ENCODE data around the gene C11orf68. TPM values are rescaled to one million over a fixed set of nuclear protein-coding genes. Genes with fewer than 3 reads are reported as not detected.

C11orf68 gene
- total and polyA plus RNA-seq, 2 of the 8 experiments (the other 6 are each of a cell fraction or from before 2014, with no cell fraction given) = 24.0 to 51.2 TPM

DNA sequence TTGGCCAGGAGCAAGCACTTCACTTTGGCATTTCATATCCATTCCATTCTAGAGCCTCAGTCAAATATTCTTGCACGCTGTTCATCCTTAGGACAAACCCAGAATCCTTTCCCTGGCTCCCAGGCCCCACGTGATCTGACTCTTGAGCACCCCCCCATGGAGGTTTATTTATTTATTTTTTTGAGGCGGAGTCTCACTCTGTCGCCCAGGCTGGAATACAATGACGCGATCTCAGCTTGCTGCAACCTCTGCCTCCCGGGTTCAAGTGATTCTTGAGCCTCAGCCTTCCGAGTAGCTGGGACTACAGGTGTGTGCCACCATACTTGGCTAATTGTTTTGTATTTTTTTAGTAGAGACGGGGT lies 13.7 kb upstream of the C11orf68 start:
- FAIRE-seq (no peak), DNase-seq (ENCODE audit: low read depth in 1 of 2, low spot score in 2 of 2) (peak in 1 of 2 experiments; percentile 60)
- H3K4ac ChIP-seq (replicated peaks; ENCODE audit: insufficient read length, low read depth, low read length) = no peak overlapping the region
- ChIA-PET POLR2A (ENCODE audit: partially characterized antibody) (interaction anchor here (0.8 to 2.7 kb wide), 13 partner anchors 9 to 73 kb away, joined by 3 to 12 read pairs (median 6); partner anchors contain the start of genes C11orf68, CCDC85B, CFL1 and FIBP), CTCF (ENCODE audit: partially characterized antibody) (interaction anchor here (0.7 to 2.9 kb wide), 26 partner anchors 8 to 112 kb away, joined by 3 to 19 read pairs (median 6); partner anchors contain the start of genes CCDC85B and FIBP)
- no peak overlapping the region for H3K14ac ChIP-seq (ENCODE audit: insufficient read length)
- no peak overlapping the region for H2BK12ac ChIP-seq (ENCODE audit: low read depth, low read length)
- no peak overlapping the region; the same call in 1 of the 2 replicates for H2AFZ ChIP-seq (ENCODE audit: low read length)
- no peak overlapping the region for H3K56ac ChIP-seq (replicated peaks; ENCODE audit: insufficient read length, low read depth, low read length)
- no peak overlapping the region for H3K4me3 ChIP-seq (ENCODE audit: extremely low read depth in 1 of 4, insufficient read depth in 2 of 4, low read depth in 3 of 4, low read length in 4 of 4)
- no peak overlapping the region; the same call in 1 of the 2 replicates for H2BK5ac ChIP-seq (ENCODE audit: low read depth, low read length)
- H3K27ac ChIP-seq (ENCODE audit: low read depth, low read length) = no peak overlapping the region
- no peaks in the 10 kb centered on the region for H3K27me3 ChIP-seq (replicated peaks in 1 of 4; ENCODE audit: control insufficient read depth in 3 of 4, extremely low read depth in 1 of 4, insufficient read depth in 3 of 4, low read length in 3 of 4)
- no peaks in the 10 kb centered on the region for H3K23me2 ChIP-seq (ENCODE audit: low read depth, low read length)
- H3K79me1 ChIP-seq (ENCODE audit: low read depth, low read length) = no peaks in the 10 kb centered on the region
- no peaks in the 10 kb centered on the region for H4K20me1 ChIP-seq (replicated peaks in 1 of 2; ENCODE audit: control insufficient read depth in 1 of 2, insufficient read depth in 2 of 2, low read length in 2 of 2)
- no peak overlapping the region for H2BK15ac ChIP-seq (ENCODE audit: low read length)
- H3K9me3 ChIP-seq (ENCODE audit: insufficient read depth in 2 of 2, low read depth in 1 of 2, low read length in 1 of 2) = no peaks in the 10 kb centered on the region
- no peak overlapping the region for H2AK5ac ChIP-seq (ENCODE audit: low read depth, low read length)
- no peak overlapping the region for H4K5ac ChIP-seq (ENCODE audit: insufficient read length, low read depth, low read length)
- H3K36me3 ChIP-seq (ENCODE audit: control insufficient read depth in 2 of 4, insufficient read depth in 4 of 4, low read length in 3 of 4) = no peaks in the 10 kb centered on the region
- no peak overlapping the region for H3K23ac ChIP-seq (ENCODE audit: insufficient read length)
- peaks cover 2 to 8% (median 4%) of the 10 kb centered on the region in 4 experiments; a peak in 5 of 7 replicates for H3K4me1 ChIP-seq (replicated peaks in 1 of 4; ENCODE audit: control insufficient read depth in 3 of 4, insufficient read depth in 4 of 4, low read length in 3 of 4)
- H4K8ac ChIP-seq (ENCODE audit: extremely low read depth, insufficient read depth, low read length) = no peak overlapping the region
- 54% methylated on average over 9 of the region's 9 CpGs; no CpG with 5 or more reads in 1 of the 2 experiments for WGBS, 2 experiments (ENCODE audit: extremely low coverage in 1 of 2, insufficient coverage in 1 of 2, insufficient read length in 1 of 2, insufficient replicate concordance in 2 of 2, low coverage in 1 of 2, low lambda C conversion rate in 2 of 2, missing lambda C conversion rate in 1 of 2)
- no peak overlapping the region for H2BK20ac ChIP-seq (ENCODE audit: low read length)
- no peaks in the 10 kb centered on the region for H3K79me2 ChIP-seq (ENCODE audit: control insufficient read depth in 1 of 2, insufficient read depth in 2 of 2, low read length in 2 of 2)
- no peak overlapping the region for H2BK120ac ChIP-seq (replicated peaks; ENCODE audit: low read depth, low read length)
- peak overlapping the region in 1 of 2 experiments; percentile 25; a peak in 1 of 4 replicates for H3K4me2 ChIP-seq (ENCODE audit: insufficient read depth in 1 of 2, low read depth in 2 of 2, low read length in 2 of 2)
- no peak overlapping the region for H3K9ac ChIP-seq (replicated peaks in 1 of 4; ENCODE audit: extremely low read depth in 1 of 4, low read depth in 3 of 4, low read length in 3 of 4)
- no peak overlapping the region for H4K91ac ChIP-seq (replicated peaks; ENCODE audit: insufficient read length, low read length)
- no peak overlapping the region for H3K18ac ChIP-seq (ENCODE audit: extremely low read depth, low read length)
- no peak for TF ChIP-seq PHF8 (conservative IDR thresholded peaks at IDR 0.05; ENCODE audit: low read depth, low read length)
- TF ChIP-seq BRCA1 (IDR thresholded peaks at IDR 0.05; ENCODE audit: low read depth, low read length) = no peak
- no peak for TF ChIP-seq TCF12 (IDR thresholded peaks at IDR 0.05; ENCODE audit: low read depth, low read length)
- TF ChIP-seq CTBP2 (IDR thresholded peaks at IDR 0.05; ENCODE audit: borderline replicate concordance, insufficient read depth, insufficient read length, low read length) = no peak
- TF ChIP-seq FOSL1 (IDR thresholded peaks at IDR 0.05; ENCODE audit: insufficient read depth, low read depth, low read length) = no peak
- TF ChIP-seq JUN (IDR thresholded peaks at IDR 0.05; ENCODE audit: low read depth, low read length) = no peak
- TF ChIP-seq RNF2 (IDR thresholded peaks at IDR 0.05; ENCODE audit: borderline replicate concordance, low read depth, low read length, missing control alignments, poor library complexity, severe bottlenecking) = no peak
- TF ChIP-seq CTCF (IDR thresholded peaks at IDR 0.05; ENCODE audit: control extremely low read depth in 1 of 3, insufficient read depth in 1 of 3, low read depth in 1 of 3, low read length in 3 of 3) = peak in 1 of 3 experiments; percentile 31; a peak in 1 of 4 replicates
- TF ChIP-seq, protein P1, sequence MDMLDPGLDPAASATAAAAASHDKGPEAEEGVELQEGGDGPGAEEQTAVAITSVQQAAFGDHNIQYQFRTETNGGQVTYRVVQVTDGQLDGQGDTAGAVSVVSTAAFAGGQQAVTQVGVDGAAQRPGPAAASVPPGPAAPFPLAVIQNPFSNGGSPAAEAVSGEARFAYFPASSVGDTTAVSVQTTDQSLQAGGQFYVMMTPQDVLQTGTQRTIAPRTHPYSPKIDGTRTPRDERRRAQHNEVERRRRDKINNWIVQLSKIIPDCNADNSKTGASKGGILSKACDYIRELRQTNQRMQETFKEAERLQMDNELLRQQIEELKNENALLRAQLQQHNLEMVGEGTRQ (IDR thresholded peaks at IDR 0.05; ENCODE audit: low read length) = peak; percentile 81
